Ovary (tissue), 3 donors: ENCODE measurements around the gene HNRNPC.

Experiments used
- CTCF ChIP-seq, 3 donors: fragments of 450-650 bp in 2 of 3; fragments of 200-600 bp in 1 of 3; IDR thresholded peaks; one replicate each; pipeline versions ENCODE4 v1.5.1 to v1.8.0; 2016 to 2022; ENCODE audit warnings: antibody characterized with exemption in 3 of 3, mild to moderate bottlenecking in 1 of 3
- EP300 ChIP-seq: sonication (generic); formaldehyde crosslinking; IDR thresholded peaks from one replicate; pipeline ENCODE4 v1.6.1; 2017; ENCODE audit warnings: antibody characterized with exemption
- POLR2A ChIP-seq: fragments of 450-650 bp; IDR thresholded peaks from one replicate; pipeline ENCODE4 v1.6.1; 2017; ENCODE audit warnings: antibody characterized with exemption, mild to moderate bottlenecking, moderate library complexity
- donor health status: DM: no; HTN: no; CAD: no.

DNA sequence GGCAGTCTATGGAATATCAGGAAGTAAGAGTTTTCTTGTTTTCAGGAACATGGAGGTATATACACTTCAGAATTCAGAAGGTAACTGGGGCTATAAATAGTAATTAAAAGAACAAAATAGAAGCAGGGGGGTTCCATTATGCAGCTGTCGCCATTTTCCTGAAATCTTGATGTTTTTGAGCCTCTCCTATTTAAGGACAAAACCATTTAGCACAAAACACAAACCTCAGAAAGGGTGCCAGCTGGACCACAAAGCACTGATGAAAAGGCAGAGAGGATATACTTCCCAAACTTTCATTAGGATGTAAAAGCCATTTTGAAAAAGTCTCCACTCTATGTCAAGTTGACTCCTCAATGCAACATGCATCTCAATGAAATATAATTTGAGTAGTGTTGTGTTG, 59.2 kb downstream of the HNRNPC start:
- TF ChIP-seq CTCF (IDR thresholded peaks at IDR 0.05) (no peak), POLR2A (no peak), EP300 (no peak)
